ENCODE data around the gene GABRR1. TPM values are rescaled to one million over a fixed set of nuclear protein-coding genes. Genes with fewer than 3 reads are reported as not detected.

The GABRR1 gene
- total RNA-seq, 1 donor: not detected

DNA sequence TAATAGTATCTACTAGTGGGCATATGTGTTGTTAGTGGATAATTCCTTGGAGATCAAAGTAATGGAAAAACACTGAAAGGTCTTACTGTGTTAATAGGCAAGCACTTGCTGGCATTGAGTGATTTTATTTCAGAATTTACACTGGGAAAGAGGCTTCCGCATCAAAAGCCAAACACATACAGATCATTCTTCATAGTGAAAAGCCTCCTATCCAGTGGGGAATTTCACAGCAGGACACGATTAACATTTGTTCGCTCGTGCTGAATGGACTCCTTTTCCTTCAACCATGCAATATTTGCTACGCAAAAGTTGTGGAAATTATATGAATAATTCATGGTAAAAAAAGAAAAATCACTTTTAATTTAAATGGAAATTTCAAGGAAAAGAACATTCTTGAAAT is 26.4 kb downstream of the GABRR1 start:
- no peak overlapping the region for H3K4me3 ChIP-seq (ENCODE audit: low read depth, low read length)
- no peak for DNase-seq (ENCODE audit: low read depth)
- TF ChIP-seq, protein P1, sequence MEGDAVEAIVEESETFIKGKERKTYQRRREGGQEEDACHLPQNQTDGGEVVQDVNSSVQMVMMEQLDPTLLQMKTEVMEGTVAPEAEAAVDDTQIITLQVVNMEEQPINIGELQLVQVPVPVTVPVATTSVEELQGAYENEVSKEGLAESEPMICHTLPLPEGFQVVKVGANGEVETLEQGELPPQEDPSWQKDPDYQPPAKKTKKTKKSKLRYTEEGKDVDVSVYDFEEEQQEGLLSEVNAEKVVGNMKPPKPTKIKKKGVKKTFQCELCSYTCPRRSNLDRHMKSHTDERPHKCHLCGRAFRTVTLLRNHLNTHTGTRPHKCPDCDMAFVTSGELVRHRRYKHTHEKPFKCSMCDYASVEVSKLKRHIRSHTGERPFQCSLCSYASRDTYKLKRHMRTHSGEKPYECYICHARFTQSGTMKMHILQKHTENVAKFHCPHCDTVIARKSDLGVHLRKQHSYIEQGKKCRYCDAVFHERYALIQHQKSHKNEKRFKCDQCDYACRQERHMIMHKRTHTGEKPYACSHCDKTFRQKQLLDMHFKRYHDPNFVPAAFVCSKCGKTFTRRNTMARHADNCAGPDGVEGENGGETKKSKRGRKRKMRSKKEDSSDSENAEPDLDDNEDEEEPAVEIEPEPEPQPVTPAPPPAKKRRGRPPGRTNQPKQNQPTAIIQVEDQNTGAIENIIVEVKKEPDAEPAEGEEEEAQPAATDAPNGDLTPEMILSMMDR (IDR thresholded peaks at IDR 0.05; ENCODE audit: insufficient read depth, low read length): no peak

DNA sequence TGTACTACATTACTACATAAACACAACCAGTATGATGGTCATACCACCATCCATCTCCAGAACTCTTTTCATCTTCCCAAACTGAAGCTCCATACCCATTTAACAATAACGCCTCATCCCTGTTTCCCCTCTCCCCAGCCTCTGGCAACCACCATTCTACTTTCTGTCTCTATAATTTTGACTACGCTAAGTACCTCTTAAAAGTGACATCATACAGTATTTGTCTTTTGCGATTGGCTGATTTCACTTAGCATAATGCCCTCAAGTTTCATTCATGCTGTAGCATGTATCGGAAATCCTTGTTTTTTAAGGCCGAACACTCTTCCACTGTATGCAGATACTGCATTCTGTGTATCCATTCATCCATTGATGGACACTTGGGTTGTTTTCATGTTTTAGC is 29.7 kb downstream of the GABRR1 start:
- TF ChIP-seq, protein P1 (IDR thresholded peaks at IDR 0.05; ENCODE audit: insufficient read depth, low read length): no peak
- no peak for DNase-seq (ENCODE audit: low read depth)
- H3K4me3 ChIP-seq (ENCODE audit: low read depth, low read length): no peak overlapping the region

DNA sequence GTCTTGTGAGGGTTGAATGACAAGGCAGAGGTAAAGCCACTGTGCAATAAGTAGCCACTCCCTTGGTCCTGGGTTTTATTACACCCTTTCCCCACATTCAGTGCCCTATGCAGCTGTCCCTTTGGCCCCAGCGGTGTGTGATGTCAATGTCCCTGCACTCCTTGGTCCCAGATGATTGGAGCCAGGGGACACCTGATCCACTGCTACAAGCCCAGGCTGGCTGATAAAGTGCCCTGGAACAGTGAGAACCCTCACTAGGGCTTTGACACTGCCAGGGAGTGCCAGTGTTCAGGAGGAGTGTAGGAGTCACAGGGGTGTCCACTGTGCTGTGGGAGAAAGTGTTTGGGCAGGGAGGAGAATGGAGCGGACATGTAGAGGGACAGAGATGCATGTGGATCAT is 30.4 kb downstream of the GABRR1 start:
- TF ChIP-seq, protein P1 (IDR thresholded peaks at IDR 0.05; ENCODE audit: insufficient read depth, low read length): no peak
- H3K4me3 ChIP-seq (ENCODE audit: low read depth, low read length): no peak overlapping the region
- DNase-seq (ENCODE audit: low read depth): no peak

DNA sequence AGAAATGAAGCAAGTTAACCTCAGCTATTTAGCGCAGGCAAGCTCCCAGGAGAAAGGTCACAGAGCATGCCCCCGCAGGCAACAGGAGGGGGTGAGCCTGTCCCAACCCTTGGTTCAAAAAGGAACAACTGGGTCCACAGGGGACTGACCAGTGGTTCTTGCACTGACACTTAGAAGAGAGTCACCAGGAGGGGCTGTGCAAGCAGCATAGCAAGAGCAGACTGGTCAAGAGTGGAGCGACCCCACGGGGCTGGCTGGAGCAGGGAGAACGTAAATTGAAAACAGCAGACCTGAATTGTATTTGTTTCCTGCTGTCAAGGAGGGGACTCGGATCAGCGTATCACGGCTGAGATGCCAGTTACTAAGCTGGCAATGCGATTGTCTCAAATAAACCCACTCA is 32.8 kb downstream of the GABRR1 start:
- no peak overlapping the region for H3K4me3 ChIP-seq (ENCODE audit: low read depth, low read length)
- TF ChIP-seq, protein P1 (IDR thresholded peaks at IDR 0.05; ENCODE audit: insufficient read depth, low read length): no peak
- DNase-seq (ENCODE audit: low read depth): no peak

DNA sequence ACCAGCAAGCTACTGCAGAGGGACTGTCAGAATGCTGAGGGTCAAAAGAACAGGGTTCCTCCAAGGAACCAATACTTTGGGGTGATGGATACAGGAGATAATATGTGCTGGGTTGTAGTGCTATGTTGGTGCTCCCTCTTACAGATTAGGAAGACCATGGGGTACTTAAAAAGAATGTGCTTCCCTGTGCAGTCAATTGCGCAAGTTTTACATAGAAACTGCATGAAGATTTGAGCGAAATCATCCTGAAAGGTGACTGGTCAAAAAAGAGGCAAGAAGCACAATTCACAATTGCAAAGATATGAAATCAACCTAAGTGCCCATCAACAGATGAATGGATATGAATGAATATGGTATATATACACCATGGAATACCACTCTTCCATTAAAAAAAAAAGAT is 33.9 kb downstream of the GABRR1 start:
- no peak overlapping the region for H3K4me3 ChIP-seq (ENCODE audit: low read depth, low read length)
- DNase-seq (ENCODE audit: low read depth): no peak
- TF ChIP-seq, protein P1 (IDR thresholded peaks at IDR 0.05; ENCODE audit: insufficient read depth, low read length): no peak

DNA sequence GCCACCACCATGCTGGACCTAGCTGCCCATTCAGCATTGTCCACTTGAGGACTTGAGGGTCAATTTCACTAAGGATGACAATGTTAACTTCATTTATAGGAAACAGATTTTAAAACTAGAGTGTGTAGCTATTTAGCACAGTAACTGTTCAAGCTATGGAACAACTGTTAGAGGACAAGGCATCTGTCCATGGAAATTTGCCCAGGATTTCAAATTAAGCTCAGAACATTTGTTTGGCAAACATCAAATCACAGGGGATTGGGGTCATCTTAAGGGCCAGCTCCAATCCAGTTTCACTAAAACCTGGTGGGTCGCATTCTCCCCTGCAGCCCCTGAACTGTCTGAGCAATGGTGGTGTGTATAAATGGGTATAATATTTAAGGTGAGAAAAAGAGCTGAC is 36.2 kb downstream of the GABRR1 start:
- H3K4me3 ChIP-seq (ENCODE audit: low read depth, low read length): no peak overlapping the region
- TF ChIP-seq, protein P1 (IDR thresholded peaks at IDR 0.05; ENCODE audit: insufficient read depth, low read length): no peak
- DNase-seq (ENCODE audit: low read depth): no peak

DNA sequence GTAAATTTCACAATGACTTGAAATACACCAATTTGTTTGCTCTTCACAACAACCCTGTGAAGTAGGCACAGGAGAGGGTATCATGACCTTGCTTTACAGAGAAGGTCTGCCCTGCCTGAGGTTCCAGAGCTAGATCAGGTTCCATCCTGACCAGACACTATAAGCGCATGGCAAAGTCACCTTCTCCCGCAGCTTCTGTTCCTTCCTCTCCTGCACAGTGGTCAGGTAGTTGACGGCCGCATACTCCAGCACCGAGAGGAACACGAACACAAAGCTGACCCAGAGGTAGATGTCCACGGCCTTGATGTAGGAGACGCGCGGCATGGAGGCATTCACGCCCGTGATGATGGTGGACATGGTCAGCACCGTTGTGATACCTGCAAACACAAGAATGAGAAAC is 37.0 kb downstream of the GABRR1 start:
- DNase-seq (ENCODE audit: low read depth): no peak
- no peak overlapping the region for H3K4me3 ChIP-seq (ENCODE audit: low read depth, low read length)
- TF ChIP-seq, protein P1 (IDR thresholded peaks at IDR 0.05; ENCODE audit: insufficient read depth, low read length): no peak

Data from fibroblast of the aortic adventitia (primary cell).